IgD-negative memory B cell (primary cell): ENCODE measurements around the gene KCNT2. TPM values are rescaled to one million over a fixed set of nuclear protein-coding genes. Genes with fewer than 3 reads are reported as not detected.

Experiments
- H3K27ac Mint-ChIP-seq, 3 donors: one replicate each; pipeline ENCODE4 v1.8.0; 2020 to 2022; ENCODE audit warnings: mild to moderate bottlenecking in 3 of 3, mixed read lengths in 3 of 3, moderate library complexity in 1 of 3
- H3K27me3 Mint-ChIP-seq: one replicate; pipeline ENCODE4 v1.8.0; 2021; ENCODE audit warnings: mixed read lengths
- H3K36me3 Mint-ChIP-seq: one replicate; pipeline ENCODE4 v1.8.0; 2020; ENCODE audit warnings: mild to moderate bottlenecking, mixed read lengths
- H3K4me1 Mint-ChIP-seq, 3 donors: one replicate each; pipeline ENCODE4 v1.8.0; 2020 to 2022; ENCODE audit warnings: mixed read lengths in 3 of 3, mild to moderate bottlenecking in 1 of 3
- H3K4me3 Mint-ChIP-seq, 4 donors: one replicate each; pipeline ENCODE4 v1.8.0; 2020 to 2022; ENCODE audit warnings: mild to moderate bottlenecking in 4 of 4, mixed read lengths in 4 of 4, moderate library complexity in 3 of 4
- H3K9me3 Mint-ChIP-seq, 3 donors: one replicate each; pipeline ENCODE4 v1.8.0; 2020 to 2021; ENCODE audit warnings: mixed read lengths in 3 of 3, mild to moderate bottlenecking in 1 of 3
- polyA plus RNA-seq: library from polyadenylated mRNA; unstranded; fragments of 300-500 nt; fragmentation: Illumina TruSeq; gene quantifications from one replicate; pipeline ENCODE4 v1.2.3, GENCODE V29; 2021

KCNT2 gene
- polyA plus RNA-seq, 1 donor from 2014 or later, result not detected

DNA sequence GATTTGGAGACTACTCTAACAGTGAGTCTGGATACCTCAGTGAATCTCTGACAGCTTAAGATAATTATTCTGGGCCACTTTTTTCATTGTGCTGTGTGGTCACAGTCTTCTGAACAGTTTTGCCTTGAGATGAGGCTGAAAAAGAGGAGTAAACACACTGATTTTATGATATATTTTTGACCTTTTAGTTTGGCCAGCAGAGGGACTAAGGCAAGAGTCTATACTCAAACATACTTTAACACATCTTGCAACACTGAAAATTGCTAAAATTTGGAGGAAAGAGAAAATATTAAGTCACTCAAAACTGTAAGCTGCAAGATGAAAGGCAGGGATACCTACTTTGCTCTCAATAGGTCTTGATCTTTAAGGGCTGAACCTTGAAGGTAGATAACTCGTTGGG, 182.7 kb downstream of the KCNT2 start:
- peaks cover 0 to 2% (median 0%) of the 10 kb centered on the region in 3 donors for H3K4me1 Mint-ChIP-seq
- H3K9me3 Mint-ChIP-seq, result peaks cover 0 to 4% (median 0%) of the 10 kb centered on the region in 3 donors
- H3K27ac Mint-ChIP-seq, result no peak overlapping the region
- H3K4me3 Mint-ChIP-seq, result no peak overlapping the region
- H3K36me3 Mint-ChIP-seq, result no peaks in the 10 kb centered on the region
- H3K27me3 Mint-ChIP-seq, result no peaks in the 10 kb centered on the region

DNA sequence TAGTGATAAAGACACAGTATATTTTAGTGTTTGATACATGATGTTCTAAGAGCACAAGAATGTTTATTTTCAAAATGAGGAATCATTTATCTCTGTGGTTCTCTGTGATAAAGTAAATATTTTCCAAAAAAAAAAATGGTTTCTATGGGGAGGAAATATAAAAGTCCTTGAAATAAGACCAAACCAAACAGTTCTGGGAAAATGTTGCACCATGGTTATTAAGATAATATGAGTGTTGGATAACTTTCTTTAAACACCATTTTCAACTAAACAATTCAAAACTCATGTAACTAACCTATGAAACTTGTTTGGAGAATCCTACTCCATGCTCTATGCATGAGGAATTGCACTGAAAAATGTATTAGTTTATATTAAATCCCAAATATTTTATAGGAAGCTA, 184.6 kb downstream of the KCNT2 start:
- Mint-ChIP-seq H3K27me3 (no peaks in the 10 kb centered on the region), H3K4me3 (no peak overlapping the region), H3K27ac (no peak overlapping the region), H3K9me3 (peaks cover 0 to 3% (median 0%) of the 10 kb centered on the region in 3 donors), H3K36me3 (no peaks in the 10 kb centered on the region), H3K4me1 (peaks cover 0 to 2% (median 0%) of the 10 kb centered on the region in 3 donors)

DNA sequence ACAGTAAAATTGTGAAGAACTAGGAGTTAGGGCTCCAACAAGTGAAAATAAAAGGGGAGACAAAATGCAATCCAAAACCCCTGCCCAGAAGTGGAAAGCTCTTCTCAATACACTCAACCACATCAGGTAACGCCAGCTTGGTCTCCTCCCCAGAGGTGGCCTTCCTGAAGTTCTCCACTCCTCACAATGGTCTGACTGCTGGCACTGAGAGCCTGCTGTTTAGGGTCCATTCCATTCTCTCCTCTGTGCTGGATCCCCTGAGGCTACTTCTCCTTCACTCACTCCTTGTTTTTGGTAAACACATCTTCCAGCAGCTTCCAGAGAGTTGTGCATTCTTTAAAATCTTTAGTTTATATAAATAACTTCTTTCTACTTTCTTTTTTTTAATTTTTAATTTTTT, 189.5 kb downstream of the KCNT2 start:
- H3K4me1 Mint-ChIP-seq, result no peaks in the 10 kb centered on the region
- H3K27ac Mint-ChIP-seq, result no peak overlapping the region
- no peaks in the 10 kb centered on the region for H3K27me3 Mint-ChIP-seq
- no peak overlapping the region for H3K4me3 Mint-ChIP-seq
- peaks cover 0 to 3% (median 3%) of the 10 kb centered on the region in 3 donors for H3K9me3 Mint-ChIP-seq
- H3K36me3 Mint-ChIP-seq, result no peaks in the 10 kb centered on the region

DNA sequence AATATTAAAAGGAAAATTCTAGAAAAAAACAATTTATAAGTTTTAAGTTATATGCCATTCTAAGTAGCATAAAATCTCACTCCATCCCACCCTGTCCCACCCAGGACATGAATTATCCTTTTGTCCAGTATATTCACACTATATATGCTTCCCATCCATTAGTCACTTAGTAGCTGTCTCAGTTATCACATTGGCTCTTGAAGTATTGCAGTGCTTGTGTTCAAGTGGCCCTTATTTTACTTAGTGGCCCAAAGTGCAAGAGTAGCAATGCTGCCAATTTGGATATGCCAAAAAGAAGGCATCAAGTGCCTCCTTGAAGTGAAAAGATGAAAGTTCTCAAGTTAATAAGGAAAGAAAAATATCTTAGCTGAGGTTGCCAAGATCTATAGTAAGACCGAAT, 192.3 kb downstream of the KCNT2 start:
- Mint-ChIP-seq H3K9me3 (peaks cover 0 to 3% (median 3%) of the 10 kb centered on the region in 3 donors), H3K4me1 (no peaks in the 10 kb centered on the region), H3K4me3 (no peak overlapping the region), H3K36me3 (no peaks in the 10 kb centered on the region), H3K27ac (no peak overlapping the region), H3K27me3 (no peaks in the 10 kb centered on the region)

DNA sequence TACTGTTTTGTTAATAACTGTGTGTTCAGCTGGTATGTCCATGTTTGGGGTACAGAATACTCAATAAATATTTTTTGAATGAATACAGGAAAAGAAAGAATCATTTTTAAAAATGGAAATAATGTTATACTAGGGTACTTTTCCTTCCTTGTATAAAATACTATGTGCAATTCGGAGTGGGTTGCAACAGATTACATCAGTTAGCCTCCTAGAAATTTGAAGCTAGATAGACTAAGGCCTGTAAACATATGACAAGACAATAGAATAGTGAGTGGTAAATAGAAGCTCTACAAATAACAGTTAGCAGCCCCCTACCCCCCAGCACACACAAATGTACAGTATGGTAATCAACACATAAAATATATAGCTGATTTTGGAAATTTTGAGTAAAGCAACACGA, 195.9 kb downstream of the KCNT2 start:
- no peak overlapping the region for H3K4me3 Mint-ChIP-seq
- no peak overlapping the region for H3K27ac Mint-ChIP-seq
- no peaks in the 10 kb centered on the region for H3K4me1 Mint-ChIP-seq
- H3K9me3 Mint-ChIP-seq, result peaks cover 0 to 3% (median 2%) of the 10 kb centered on the region in 3 donors
- no peaks in the 10 kb centered on the region for H3K27me3 Mint-ChIP-seq
- no peaks in the 10 kb centered on the region for H3K36me3 Mint-ChIP-seq

DNA sequence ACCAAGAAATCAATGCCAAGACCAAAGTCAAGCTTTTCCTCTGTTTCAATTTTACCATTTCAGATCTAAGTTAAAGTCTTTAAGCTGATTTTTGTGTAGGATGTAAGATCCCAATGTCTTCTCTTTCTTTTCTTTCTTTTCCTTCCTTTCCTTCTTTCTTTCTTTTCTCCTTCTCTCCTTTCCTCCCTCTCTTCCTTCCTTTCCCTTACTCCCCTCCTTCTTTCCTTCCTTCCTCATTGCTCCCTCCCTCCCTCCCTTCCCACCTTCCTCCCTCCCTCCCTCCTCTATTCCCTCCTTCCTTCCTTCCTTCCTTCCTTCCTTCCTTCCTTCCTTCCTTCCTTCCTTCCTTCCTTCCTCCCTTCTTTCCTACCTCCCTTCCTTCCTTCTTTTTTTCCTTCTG, 197.5 kb downstream of the KCNT2 start:
- Mint-ChIP-seq H3K4me3 (no peak overlapping the region), H3K36me3 (no peaks in the 10 kb centered on the region), H3K4me1 (no peaks in the 10 kb centered on the region), H3K27ac (no peak overlapping the region), H3K9me3 (peaks cover 0 to 2% (median 0%) of the 10 kb centered on the region in 3 donors), H3K27me3 (no peaks in the 10 kb centered on the region)

DNA sequence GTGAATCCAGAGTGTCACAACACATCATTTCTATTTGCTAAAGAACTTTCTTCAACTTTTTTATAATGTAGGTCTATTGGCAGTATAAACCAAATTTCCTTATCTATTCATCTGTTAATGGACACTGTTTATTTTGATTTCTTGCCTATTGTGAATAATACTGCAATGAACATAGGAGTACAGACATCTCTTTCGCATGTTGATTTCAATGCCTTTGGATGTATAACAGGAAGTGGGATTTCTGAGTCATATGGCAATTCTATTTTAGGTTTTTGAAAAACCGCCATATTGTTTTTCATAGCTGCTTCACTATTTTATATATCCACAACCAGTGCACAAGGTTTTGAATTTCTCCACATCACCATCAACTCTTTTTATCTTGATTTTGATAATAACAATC, 198.7 kb downstream of the KCNT2 start:
- H3K4me1 Mint-ChIP-seq, result no peaks in the 10 kb centered on the region
- no peak overlapping the region for H3K27ac Mint-ChIP-seq
- peaks cover 0 to 2% (median 0%) of the 10 kb centered on the region in 3 donors for H3K9me3 Mint-ChIP-seq
- no peaks in the 10 kb centered on the region for H3K36me3 Mint-ChIP-seq
- H3K27me3 Mint-ChIP-seq, result no peaks in the 10 kb centered on the region
- no peak overlapping the region for H3K4me3 Mint-ChIP-seq

DNA sequence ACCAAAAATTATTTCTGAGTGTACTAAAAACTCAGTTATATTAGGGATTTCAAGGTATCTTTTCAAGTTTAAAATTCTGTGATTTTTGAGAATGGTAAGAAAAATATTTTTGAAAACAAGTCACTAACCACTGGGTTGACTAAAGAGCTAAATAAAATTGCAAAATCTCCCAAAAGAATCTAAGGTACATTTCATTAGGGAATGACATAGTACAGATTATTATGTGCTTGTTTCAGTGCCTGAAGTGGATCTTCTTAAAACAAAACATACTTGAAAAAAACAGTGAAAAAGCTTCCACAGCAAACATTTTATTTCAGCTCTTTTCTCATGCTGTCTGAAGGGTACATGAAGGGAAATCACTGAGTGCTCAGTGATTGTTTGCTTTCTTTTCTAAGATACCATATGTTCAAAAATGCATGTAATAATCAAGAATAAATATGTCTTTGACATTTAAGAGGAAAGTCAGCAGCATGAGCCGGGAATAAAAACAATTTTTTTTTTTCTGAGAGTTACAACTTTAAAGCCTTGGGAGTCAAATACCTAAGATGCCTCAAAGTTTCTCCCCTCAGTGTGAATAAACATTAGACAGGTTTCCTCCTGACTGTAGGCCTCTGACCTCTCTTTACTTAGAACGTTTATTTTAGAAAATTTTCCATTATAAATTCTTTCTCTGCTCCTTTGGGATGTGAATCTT, 200.7 kb downstream of the KCNT2 start:
- peaks cover 0 to 2% (median 0%) of the 10 kb centered on the region in 3 donors for H3K9me3 Mint-ChIP-seq
- no peak overlapping the region for H3K4me3 Mint-ChIP-seq
- H3K4me1 Mint-ChIP-seq, result no peaks in the 10 kb centered on the region
- H3K36me3 Mint-ChIP-seq, result no peaks in the 10 kb centered on the region
- H3K27me3 Mint-ChIP-seq, result no peaks in the 10 kb centered on the region
- H3K27ac Mint-ChIP-seq, result no peak overlapping the region

DNA sequence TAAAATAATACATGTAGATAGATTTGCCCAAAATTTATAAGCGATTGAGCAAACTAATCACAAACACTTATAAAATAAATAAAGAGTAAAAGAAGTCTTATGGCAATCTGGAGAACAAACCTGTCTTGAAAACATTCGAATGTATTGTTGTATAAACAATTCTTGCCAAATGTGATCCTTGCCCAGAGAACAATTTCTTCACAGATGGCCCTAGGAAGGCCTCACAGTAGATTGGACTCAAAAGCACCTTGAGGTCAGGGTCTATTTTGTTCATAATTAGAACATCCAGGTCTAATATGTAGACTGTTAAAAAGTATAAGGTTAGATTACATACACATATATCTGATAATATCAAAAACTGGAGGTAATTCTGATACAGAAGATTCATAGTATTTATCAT, 202.4 kb downstream of the KCNT2 start:
- Mint-ChIP-seq H3K27me3 (no peaks in the 10 kb centered on the region), H3K27ac (no peak overlapping the region), H3K4me1 (no peaks in the 10 kb centered on the region), H3K4me3 (no peak overlapping the region), H3K36me3 (no peaks in the 10 kb centered on the region), H3K9me3 (peaks cover 0 to 2% (median 2%) of the 10 kb centered on the region in 3 donors)

DNA sequence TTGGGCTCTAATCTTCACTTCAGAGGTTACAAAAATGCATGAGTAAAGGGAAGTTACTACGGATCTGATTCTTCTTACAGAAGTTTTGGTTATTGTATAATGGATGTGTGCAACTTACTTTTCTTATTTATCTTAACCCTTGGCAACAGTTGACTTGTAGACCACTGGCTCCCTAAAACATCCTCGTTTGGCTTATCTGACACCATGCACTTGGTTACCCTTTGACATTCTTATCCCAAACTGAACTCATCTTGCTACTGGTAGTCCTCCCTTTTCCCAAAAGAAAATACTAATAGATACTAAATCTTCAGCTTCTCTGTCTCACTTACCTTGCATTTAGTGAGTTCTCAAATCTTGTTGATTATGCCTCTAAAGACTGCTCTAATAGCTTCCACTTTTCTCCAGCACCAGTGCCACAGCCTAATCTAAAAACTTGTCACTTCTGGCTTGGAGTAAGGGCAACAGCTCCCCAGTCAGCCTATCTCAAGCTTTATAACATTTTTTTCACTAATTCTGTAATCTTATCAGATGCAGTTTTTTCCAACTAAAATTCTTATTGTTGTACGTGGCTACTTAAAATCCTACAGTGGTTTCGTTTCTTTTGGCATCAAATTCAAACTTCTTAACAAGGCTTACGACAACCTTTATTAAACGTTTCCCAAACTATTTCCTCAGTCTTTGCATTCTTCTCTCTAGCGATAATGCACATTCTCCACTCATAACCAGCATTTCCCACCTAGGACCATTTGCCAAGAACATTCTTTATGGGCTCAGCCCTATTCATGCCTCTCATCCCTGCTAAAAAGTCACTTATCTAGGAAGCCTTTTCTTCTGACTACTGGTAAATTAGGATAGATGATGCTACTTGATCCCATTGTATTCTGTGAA, 204.2 kb downstream of the KCNT2 start:
- Mint-ChIP-seq H3K27ac (no peak overlapping the region), H3K4me3 (no peak overlapping the region), H3K9me3 (peaks cover 0 to 8% (median 2%) of the 10 kb centered on the region in 3 donors), H3K36me3 (no peaks in the 10 kb centered on the region), H3K27me3 (no peaks in the 10 kb centered on the region), H3K4me1 (no peaks in the 10 kb centered on the region)

DNA sequence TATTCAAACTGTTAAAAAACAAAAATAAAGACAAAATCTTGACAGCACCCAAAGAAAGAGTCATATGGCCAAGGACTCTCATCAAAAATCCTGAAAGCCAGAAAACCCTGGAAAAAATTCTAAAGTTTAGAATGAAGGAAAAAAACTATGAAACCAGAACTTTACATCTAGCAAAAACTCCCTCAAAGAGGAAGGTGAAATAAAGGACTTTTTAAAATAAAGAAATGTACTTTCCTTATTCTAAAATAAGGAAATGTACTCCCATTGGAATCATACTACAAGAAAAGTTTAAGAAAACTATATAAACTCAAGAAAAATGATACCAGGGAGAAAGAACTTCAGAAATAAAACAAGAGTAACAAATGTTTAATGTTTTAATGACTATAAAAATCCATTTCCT, 206.3 kb downstream of the KCNT2 start:
- Mint-ChIP-seq H3K27ac (no peak overlapping the region), H3K4me3 (no peak overlapping the region), H3K36me3 (no peaks in the 10 kb centered on the region), H3K4me1 (no peaks in the 10 kb centered on the region), H3K9me3 (peaks cover 0 to 8% (median 0%) of the 10 kb centered on the region in 3 donors), H3K27me3 (no peaks in the 10 kb centered on the region)

DNA sequence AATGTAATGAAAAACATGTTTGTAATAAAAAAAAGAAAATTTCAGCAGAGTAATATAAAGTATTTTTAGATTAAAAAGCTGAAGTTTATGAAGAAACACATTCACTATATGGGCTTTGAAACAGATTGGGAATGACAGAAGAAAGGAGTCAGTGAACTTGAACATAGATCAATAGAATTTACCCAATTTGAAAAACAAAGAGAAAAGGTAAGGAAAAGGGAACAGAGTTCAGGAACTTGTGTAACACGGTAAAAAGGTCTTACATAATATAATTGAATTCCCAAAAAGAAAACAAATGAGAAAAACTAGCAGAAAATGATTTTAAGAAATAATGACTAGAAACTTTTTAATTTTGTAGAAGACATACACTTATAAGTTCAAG, 206.8 kb downstream of the KCNT2 start:
- H3K36me3 Mint-ChIP-seq, result no peaks in the 10 kb centered on the region
- H3K4me1 Mint-ChIP-seq, result no peaks in the 10 kb centered on the region
- H3K4me3 Mint-ChIP-seq, result no peak overlapping the region
- H3K27ac Mint-ChIP-seq, result no peak overlapping the region
- H3K9me3 Mint-ChIP-seq, result peaks cover 0 to 8% (median 0%) of the 10 kb centered on the region in 3 donors
- H3K27me3 Mint-ChIP-seq, result no peaks in the 10 kb centered on the region

DNA sequence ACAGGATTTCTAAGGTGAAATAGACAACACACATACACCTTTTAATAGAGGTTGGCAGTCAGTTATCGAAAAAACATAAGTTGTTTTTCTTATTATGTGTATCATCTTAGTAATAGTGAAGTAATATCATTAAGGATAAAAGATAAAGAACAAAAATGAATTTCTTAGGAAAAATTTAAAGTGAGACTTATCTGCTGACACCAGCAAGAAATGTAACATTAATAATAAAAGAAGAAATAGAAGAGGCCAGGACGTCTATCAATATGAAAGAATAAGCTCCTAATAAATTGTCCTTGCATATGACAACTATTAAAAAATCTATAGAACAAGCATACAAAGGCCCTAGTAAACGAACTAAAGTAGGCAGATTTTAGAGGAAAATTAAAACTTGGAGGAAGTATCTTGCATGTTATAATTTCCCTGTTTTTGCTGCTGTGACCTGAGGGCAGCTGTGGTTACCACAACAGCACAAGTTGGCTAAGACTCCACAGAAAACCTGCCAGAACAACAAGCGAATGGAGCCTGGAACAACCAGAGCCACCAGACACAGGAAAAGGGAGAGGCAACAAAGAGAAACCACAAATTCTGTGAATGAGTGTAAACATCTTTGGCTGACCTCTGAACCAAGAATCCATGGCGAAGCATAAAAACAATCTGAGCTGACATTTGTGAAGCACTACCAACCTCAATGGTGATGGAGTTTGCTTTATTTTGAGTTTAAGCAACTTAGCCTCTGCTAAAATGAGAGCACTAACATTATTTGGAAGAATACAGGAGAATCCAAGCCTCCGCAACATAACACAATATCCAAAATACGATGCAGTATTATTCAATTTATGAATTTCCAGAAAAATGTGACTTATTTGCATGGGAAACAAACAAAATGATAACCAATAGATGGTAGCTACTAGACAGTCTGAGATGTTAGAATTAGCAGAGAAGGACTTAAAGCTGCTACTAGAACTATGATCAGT, 207.5 kb downstream of the KCNT2 start:
- H3K9me3 Mint-ChIP-seq, result peaks cover 0 to 8% (median 0%) of the 10 kb centered on the region in 3 donors
- no peaks in the 10 kb centered on the region for H3K27me3 Mint-ChIP-seq
- no peaks in the 10 kb centered on the region for H3K4me1 Mint-ChIP-seq
- no peak overlapping the region for H3K27ac Mint-ChIP-seq
- H3K36me3 Mint-ChIP-seq, result no peaks in the 10 kb centered on the region
- no peak overlapping the region for H3K4me3 Mint-ChIP-seq

DNA sequence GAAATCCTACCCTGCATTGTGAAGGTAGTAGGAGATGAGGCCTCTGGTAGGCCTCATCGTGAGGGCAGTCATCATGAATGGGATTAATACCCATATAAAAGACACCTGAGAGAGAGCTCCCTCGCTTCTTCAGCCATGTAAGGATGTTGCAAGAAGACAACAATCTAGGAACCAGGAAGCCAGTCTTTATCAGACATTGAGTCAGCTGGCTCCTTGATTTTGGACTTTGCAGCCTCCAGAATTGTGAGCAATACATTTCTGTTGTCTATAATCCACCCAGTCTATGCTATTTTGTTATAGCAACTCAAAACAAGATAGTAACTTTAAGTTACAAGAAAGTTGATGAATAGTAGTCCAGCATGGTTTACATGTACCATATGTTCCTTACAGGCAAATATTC, 208.5 kb downstream of the KCNT2 start:
- H3K4me3 Mint-ChIP-seq, result no peak overlapping the region
- no peaks in the 10 kb centered on the region for H3K27me3 Mint-ChIP-seq
- H3K4me1 Mint-ChIP-seq, result no peaks in the 10 kb centered on the region
- H3K27ac Mint-ChIP-seq, result no peak overlapping the region
- peaks cover 0 to 8% (median 0%) of the 10 kb centered on the region in 3 donors for H3K9me3 Mint-ChIP-seq
- H3K36me3 Mint-ChIP-seq, result no peaks in the 10 kb centered on the region

DNA sequence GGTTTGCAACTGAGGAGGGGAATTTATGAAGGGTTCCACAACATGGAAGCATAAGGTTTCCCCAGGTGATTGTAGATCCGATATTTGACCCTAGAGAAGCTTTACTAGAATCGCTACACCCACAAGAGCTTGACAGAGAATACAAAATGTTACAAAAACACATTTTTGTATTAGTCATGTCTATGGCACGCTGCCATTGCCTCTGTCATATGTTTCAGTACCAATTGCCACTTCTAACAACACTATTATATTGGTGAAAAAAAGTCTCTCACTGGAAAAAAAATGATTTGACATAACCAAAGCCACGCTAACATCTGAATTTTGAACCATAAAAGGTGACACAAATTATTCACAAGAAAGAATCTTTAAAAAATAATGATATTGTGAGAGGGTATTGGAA, 214.5 kb downstream of the KCNT2 start:
- Mint-ChIP-seq H3K4me1 (no peaks in the 10 kb centered on the region), H3K9me3 (peaks cover 0 to 3% (median 0%) of the 10 kb centered on the region in 3 donors), H3K4me3 (no peak overlapping the region), H3K36me3 (no peaks in the 10 kb centered on the region), H3K27me3 (no peaks in the 10 kb centered on the region), H3K27ac (no peak overlapping the region)
